K562 (cell line): Measurements from ENCODE around the gene CPNE1. TPM values are rescaled to one million over a fixed set of nuclear protein-coding genes. Genes with fewer than 3 reads are reported as not detected.

ENCODE experiments used
- ATAC-seq: fragments of 200-7000 bp; cut with Tn5 transposase; 3 replicates; pipeline ENCODE4 v1.9.1; 2020; ENCODE audit warnings: moderate library complexity
- Bru-seq: library from RNA; stranded (reverse); fragments of 400-500 nt; gene quantifications from one replicate; lab custom pipeline; 2021; lab: Mats Ljungman, UMichigan
- BruChase-seq, 2 experiments: library from RNA; stranded (reverse); fragments of 400-500 nt; gene quantifications; one replicate each; lab custom pipeline; 2021; lab: Mats Ljungman, UMichigan
- BruUV-seq: library from RNA; stranded (reverse); fragments of 400-500 nt; replicated peaks from 2 replicates; lab custom pipeline; 2021; lab: Mats Ljungman, UMichigan
- CTCF ChIA-PET: fragments of 300-600 bp; formaldehyde crosslinking; extraction: SDS; loops from one replicate; lab custom pipeline; 2021; ENCODE audit warnings: low intra/inter-chr PET ratio; lab: Yijun Ruan, JAX
- POLR2A ChIA-PET: fragments of 300-600, 350-650 bp; sonication (Branson Sonifier 250); formaldehyde crosslinking; extraction: SDS; loops from one replicate; lab custom pipeline; 2021; ENCODE audit warnings: antibody characterized with exemption, inconsistent platforms; lab: Yijun Ruan, JAX
- DNase-seq, 4 experiments: peaks; one replicate each; pipeline versions ENCODE4 v3.0.0 to v3.0.0-alpha.2; 2011 to 2018; ENCODE audit warnings: low spot score in 3 of 4, mixed read lengths in 3 of 4; ENCODE audit errors: extremely low read depth in 1 of 4
- FAIRE-seq: peaks from 2 replicates; lab custom pipeline; 2011; peaks lifted over from hg19 to GRCh38; lab: Jason Lieb, UNC
- H2AFZ ChIP-seq: 2 replicates; pipeline ENCODE4 v1.6.0; 2011; ENCODE audit warnings: low read depth, low read length, control low read depth, inconsistent platforms
- H3K27ac ChIP-seq: fragments of 200-600 bp; 3 replicates; pipeline ENCODE4 v1.8.0; 2011; ENCODE audit warnings: low read depth, mild to moderate bottlenecking, control low read depth, inconsistent platforms, low read length, moderate library complexity, mixed read lengths; ENCODE audit errors: extremely low read depth
- H3K27me3 ChIP-seq, 2 experiments: fragments of 300-600 bp in 1 of 2; 2 replicates in 1 of 2; 3 replicates in 1 of 2; pipeline versions ENCODE4 v1.6.0 to v1.8.0; 2011; ENCODE audit warnings: inconsistent platforms in 2 of 2, low read length in 2 of 2, mild to moderate bottlenecking in 1 of 2, mixed read lengths in 1 of 2, moderate library complexity in 1 of 2; ENCODE audit not compliant: control insufficient read depth in 2 of 2, insufficient read depth in 2 of 2
- H3K36me3 ChIP-seq: fragments of 300-600 bp; 3 replicates; pipeline ENCODE4 v1.8.0; 2011; ENCODE audit warnings: mild to moderate bottlenecking, low read length, inconsistent platforms; ENCODE audit not compliant: control insufficient read depth, insufficient read depth
- H3K4me1 ChIP-seq, 2 experiments: fragments of 200-600 bp in 1 of 2; replicated peaks in 1 of 2; 2 replicates in 1 of 2; 3 replicates in 1 of 2; pipeline versions ENCODE4 v1.5.1 to v1.8.0; 2011; ENCODE audit warnings: inconsistent platforms in 2 of 2, low read length in 2 of 2, mild to moderate bottlenecking in 1 of 2, mixed read lengths in 1 of 2, moderate library complexity in 1 of 2; ENCODE audit not compliant: control insufficient read depth in 2 of 2, insufficient read depth in 2 of 2
- H3K4me2 ChIP-seq: 2 replicates; pipeline ENCODE4 v1.6.1; 2011; ENCODE audit warnings: low read length, control low read depth, inconsistent platforms, mixed read lengths; ENCODE audit not compliant: insufficient read depth
- H3K4me3 ChIP-seq: fragments of 200-600 bp; sonication (generic), shearing (Covaris generic); 2 replicates; pipeline ENCODE4 v1.5.1; 2016; ENCODE audit warnings: control low read depth, inconsistent platforms
- H3K79me2 ChIP-seq: fragments of 200-600 bp; 3 replicates; pipeline ENCODE4 v1.8.0; 2011; ENCODE audit warnings: low read length, inconsistent platforms; ENCODE audit not compliant: control insufficient read depth, insufficient read depth
- H3K9ac ChIP-seq, 2 experiments: 2 replicates each; pipeline versions ENCODE4 v1.6.0 to v1.6.1; 2011; ENCODE audit warnings: low read depth in 2 of 2, low read length in 2 of 2, control low read depth in 1 of 2, inconsistent platforms in 1 of 2, mild to moderate bottlenecking in 1 of 2, mixed read lengths in 1 of 2; ENCODE audit not compliant: insufficient read depth in 1 of 2
- H3K9me1 ChIP-seq: one replicate; pipeline ENCODE4 v1.6.0; 2011; ENCODE audit warnings: inconsistent platforms, mild to moderate bottlenecking, low read length, moderate library complexity; ENCODE audit not compliant: control insufficient read depth, insufficient read depth
- H3K9me3 ChIP-seq: replicated peaks from 2 replicates; pipeline ENCODE4 v1.5.1; 2011; ENCODE audit warnings: low read depth, low read length, inconsistent platforms; ENCODE audit not compliant: control insufficient read depth, insufficient read depth
- H4K20me1 ChIP-seq: replicated peaks from 2 replicates; pipeline ENCODE4 v1.6.1; 2011; ENCODE audit warnings: low read length, inconsistent platforms, mixed read lengths; ENCODE audit not compliant: control insufficient read depth, insufficient read depth
- BHLHE40 ChIP-seq: IDR thresholded peaks from 2 replicates; pipeline ENCODE4 v1.6.1; 2011; ENCODE audit warnings: low read length, improper control_type of control experiment
- HEY1 ChIP-seq: fragments of 250-450 bp; sonication (Bioruptor Pico); IDR thresholded peaks from 2 replicates; pipeline ENCODE4 v1.5.0; 2020; ENCODE audit warnings: mild to moderate bottlenecking, moderate library complexity, borderline replicate concordance
- KAT7 ChIP-seq: sonication (generic); formaldehyde crosslinking; IDR thresholded peaks from 2 replicates; pipeline ENCODE4 v1.8.0; 2022; ENCODE audit warnings: missing genetic modification reagents, mild to moderate bottlenecking, borderline replicate concordance
- PHF8 ChIP-seq: fragments of 200-600 bp; sonication (generic); IDR thresholded peaks from 2 replicates; pipeline ENCODE4 v1.6.1; 2012; ENCODE audit warnings: mixed run types, mild to moderate bottlenecking, inconsistent platforms, low read length, moderate library complexity, borderline replicate concordance
- PTTG1 ChIP-seq: fragments of 450-650 bp; IDR thresholded peaks from 2 replicates; pipeline ENCODE4 v1.6.1; 2016; ENCODE audit warnings: low read depth, mild to moderate bottlenecking, missing genetic modification characterization, missing compliant biosample characterization
- SMARCB1 ChIP-seq: IDR thresholded peaks from 2 replicates; pipeline ENCODE4 v1.6.1; 2011; ENCODE audit warnings: improper control_type of control experiment, low read depth; ENCODE audit not compliant: insufficient read length
- WGBS: fragments of 100-300 bp; shearing (Covaris generic); methylation state at CpG from one replicate; pipeline ENCODE4 v1.1.6; 2016; ENCODE audit warnings: low coverage, mixed read lengths; ENCODE audit not compliant: insufficient coverage; ENCODE audit errors: missing lambda C conversion rate; 5-methylcytosine and 5-hydroxymethylcytosine counted together
- in situ Hi-C: fragments of 300-500 bp; cut with MboI; formaldehyde crosslinking; loops from 4 replicates; pipeline ENCODE4 v1.15.0; 2018; ENCODE audit warnings: inconsistent platforms, mixed read lengths
- intact Hi-C: fragments of 100-400 bp; cut with micrococcal nuclease; formaldehyde crosslinking; loops from 2 replicates; pipeline ENCODE4 v1.14.2; 2022
- long read RNA-seq, 3 experiments: library from polyadenylated mRNA in 2 of 3; library from RNA in 1 of 3; unstranded in 2 of 3; stranded (forward) in 1 of 3; transcript quantifications; one replicate each; pipeline ENCODE4 v2.0.0, GENCODE V29; 2019 to 2022
- polyA minus RNA-seq, 3 experiments: library from RNA; depleted of rRNA, polyadenylated mRNA; stranded (reverse); fragments of >200 nt; gene quantifications; 2 replicates each; pipeline ENCODE4 v1.2.3, GENCODE V29; 2011
- polyA plus RNA-seq, 8 experiments: library from polyadenylated mRNA; depleted of rRNA in 4 of 8; stranded (reverse) in 5 of 8; unstranded in 3 of 8; fragments of >200 nt; fragmentation: Nextera tagmentation in 2 of 8; fragmentation: Illumina TruSeq in 1 of 8; extraction: Ambion mirVana in 2 of 8; extraction: Trizol in 1 of 8; gene quantifications; 2 replicates each; pipeline versions ENCODE4 v1.2.1 to v1.2.3, GENCODE V29; 2011 to 2014; ENCODE audit warnings: inconsistent platforms in 1 of 8, missing spikeins in 1 of 8
- total RNA-seq, 7 experiments: library from RNA; depleted of rRNA in 6 of 7; stranded (reverse); fragments of >200 nt in 6 of 7; fragmentation: Illumina TruSeq in 2 of 7; extraction: Trizol in 2 of 7; gene quantifications; 2 replicates each; pipeline versions ENCODE4 v1.2.1 to v1.2.3, GENCODE V29; 2011 to 2021; ENCODE audit warnings: low replicate concordance in 1 of 7
- TF ChIP-seq, protein P1 (sequence below): fragments of 250-450 bp; sonication (Bioruptor Pico); IDR thresholded peaks from 2 replicates; pipeline ENCODE4 v1.4.0; 2020
- TF ChIP-seq, protein P2 (sequence below): fragments of 250-450 bp; sonication (Bioruptor Pico); IDR thresholded peaks from 2 replicates; pipeline ENCODE4 v1.9.0; 2021; ENCODE audit warnings: mild to moderate bottlenecking, inconsistent platforms
- TF ChIP-seq, protein P3 (sequence below): fragments of 450-650 bp; IDR thresholded peaks from 2 replicates; pipeline ENCODE4 v1.6.1; 2016

CPNE1 gene
- 182 and 323 TPM in 2 replicates for total RNA-seq (2011; cell fraction: chromatin; rRNA removed; ENCODE audit: low replicate concordance)
- 205 and 207 TPM in 2 replicates for total RNA-seq (2011; cell fraction: nucleolus; rRNA removed)
- 200 and 207 TPM in 2 replicates for total RNA-seq (2011; cell fraction: nucleoplasm; rRNA removed)
- total RNA-seq (2014; rRNA removed): 54.4 and 83.8 TPM in 2 replicates
- total RNA-seq (2014; rRNA removed; fragmentation: Illumina TruSeq; extraction: Trizol): 39.7 and 42.2 TPM in 2 replicates
- 41.9 and 42.1 TPM in 2 replicates for total RNA-seq (2015; rRNA removed; fragmentation: Illumina TruSeq; extraction: Trizol)
- 102 and 105 TPM in 2 replicates for total RNA-seq (2021)
- 72.9 and 80.0 TPM in 2 replicates for polyA plus RNA-seq (2011; rRNA removed)
- polyA plus RNA-seq (2011; cell fraction: cytosol; rRNA removed): 124 and 164 TPM in 2 replicates
- 322 and 336 TPM in 2 replicates for polyA plus RNA-seq (2011; cell fraction: nucleus; rRNA removed)
- 98.9 and 128 TPM in 2 replicates for polyA plus RNA-seq (2012)
- polyA plus RNA-seq (2014; fragmentation: Illumina TruSeq; extraction: Trizol): 68.6 and 69.8 TPM in 2 replicates
- 10 to 100 TPM; 45.5 to 56.0 TPM for polyA plus RNA-seq (2014; fragmentation: Nextera tagmentation; extraction: Ambion mirVana)
- 56.0 and 65.2 TPM in 2 replicates for polyA plus RNA-seq (2014; rRNA removed)
- 46.6 and 66.8 TPM in 2 replicates for polyA minus RNA-seq (2011; rRNA and poly(A)+ RNA removed)
- 46.7 and 82.3 TPM in 2 replicates for polyA minus RNA-seq (2011; cell fraction: cytosol; rRNA and poly(A)+ RNA removed)
- 66.4 and 92.3 TPM in 2 replicates for polyA minus RNA-seq (2011; cell fraction: nucleus; rRNA and poly(A)+ RNA removed)
- percentile 69 among the genes with signal in this experiment for Bru-seq, nascent RNA
- percentile 79 among the genes with signal in this experiment for BruChase-seq, experiment 1, labeled RNA remaining after a 2-hour chase
- BruChase-seq, experiment 2, labeled RNA remaining after a 6-hour chase: percentile 90 among the genes with signal in this experiment
- long read RNA-seq, experiment 1, transcript CPNE1-204 (16 exons, 1,928 nt): major isoform, 14 of 78 reads
- long read RNA-seq, experiment 1, partial matches to known transcripts: 29 of 78 reads
- long read RNA-seq, experiment 1, other reads (novel, unspliced or antisense): 31 of 78 reads
- long read RNA-seq, experiment 2, transcript CPNE1-204 (16 exons, 1,928 nt): major isoform, 26 of 67 reads
- long read RNA-seq, experiment 2, partial matches to known transcripts: 6 of 67 reads
- long read RNA-seq, experiment 2, other reads (novel, unspliced or antisense): 33 of 67 reads
- long read RNA-seq, experiment 3, transcript CPNE1-204 (16 exons, 1,928 nt): major isoform, 10 of 39 reads
- long read RNA-seq, experiment 3, partial matches to known transcripts: 1 of 39 reads
- long read RNA-seq, experiment 3, other reads (novel, unspliced or antisense): 26 of 39 reads

DNA sequence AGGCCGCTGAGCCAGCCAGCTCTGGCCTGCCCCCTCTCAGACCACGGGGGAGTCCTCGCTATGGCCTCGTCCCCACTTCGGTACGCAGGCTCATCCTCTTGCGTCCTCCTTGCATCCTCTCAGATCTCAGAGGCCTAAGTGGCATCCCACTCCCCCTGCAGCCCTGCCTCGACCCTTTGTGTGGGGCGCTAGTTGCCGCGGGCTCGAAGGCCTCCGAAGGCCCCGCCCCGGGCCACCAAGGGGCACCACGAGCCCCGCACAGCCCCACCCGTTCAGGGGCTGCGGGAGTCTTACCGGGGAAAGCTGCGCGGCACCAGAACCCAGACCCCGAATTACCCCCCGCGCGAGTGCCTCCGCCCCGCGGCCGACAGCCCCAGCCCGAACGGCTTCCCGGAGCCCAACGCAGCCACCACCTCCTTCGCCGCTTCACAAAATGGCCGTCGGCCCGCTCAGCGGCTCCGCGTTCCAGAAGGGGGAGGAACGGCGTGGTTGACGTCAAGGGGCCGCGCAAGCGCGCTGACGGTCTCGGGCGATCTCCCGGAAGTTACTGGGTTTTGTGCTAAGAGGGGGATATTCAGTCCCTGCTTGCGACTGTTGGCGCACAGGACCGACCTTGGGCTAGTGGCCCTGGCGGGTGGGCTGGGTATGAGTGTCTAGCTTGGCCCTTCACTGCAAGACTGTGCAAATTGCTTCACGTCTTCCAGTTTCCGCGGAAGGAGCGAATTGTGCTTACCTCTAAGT lies at the start of gene CPNE1, which contains the start of gene RBM12:
TSS of gene CPNE1 (minus strand) at position 435 of the 741 bp plus-strand sequence. CDS start 31,977 bp downstream, outside the sequence.
TSS of gene RBM12 (minus strand) at position 435 of the 741 bp plus-strand sequence. CDS start 9,578 bp downstream, outside the sequence.
- BruUV-seq: no TSS peak
- POLR2A ChIA-PET: interaction anchor here (0.5 to 2.9 kb wide), 13 partner anchors 10 to 150 kb away, joined by 3 to 26 read pairs (median 4); partner anchors contain the start of genes ERGIC3, PHF20 and SPAG4
- Histone ChIP-seq H4K20me1 (peaks cover 41% of the 10 kb centered on the region), H3K79me2 (peaks cover 55% of the 10 kb centered on the region), H3K9ac (peak within 1 kb of the TSS; percentile 92 to 100), H2AFZ (peak within 1 kb of the TSS; percentile 96), H3K4me1 (peaks cover 17 to 24% of the 10 kb centered on the region in 2 experiments; a peak in 4 of 5 replicates), H3K36me3 (peaks cover 17% of the 10 kb centered on the region; the same call in 2 of the 3 replicates), H3K27ac (peak within 1 kb of the TSS; percentile 98), H3K27me3 (no peaks in the 10 kb centered on the region), H3K9me1 (no peaks in the 10 kb centered on the region), H3K9me3 (no peaks in the 10 kb centered on the region), H3K4me3 (peak within 1 kb of the TSS; percentile 57), H3K4me2 (peak within 1 kb of the TSS; percentile 89)
- peak; percentile 94 to 96 (median 96) for DNase-seq
- in situ Hi-C loops (no loop called here), intact Hi-C loops (loop anchor here (5.0 kb wide), 1 partner anchor 47 kb away; the partner anchor contains the start of gene SPAG4)
- FAIRE-seq: peak; percentile 93
- 2% methylated on average over 54 of the region's 61 CpGs for WGBS
- CTCF ChIA-PET: no interaction called here
- peak; percentile 89 for ATAC-seq
- no peak for TF ChIP-seq HEY1
- TF ChIP-seq KAT7: peak; percentile 75; the same call in 1 of the 2 replicates
- no peak for TF ChIP-seq BHLHE40
- TF ChIP-seq PHF8: peak; percentile 98
- TF ChIP-seq, protein P1, sequence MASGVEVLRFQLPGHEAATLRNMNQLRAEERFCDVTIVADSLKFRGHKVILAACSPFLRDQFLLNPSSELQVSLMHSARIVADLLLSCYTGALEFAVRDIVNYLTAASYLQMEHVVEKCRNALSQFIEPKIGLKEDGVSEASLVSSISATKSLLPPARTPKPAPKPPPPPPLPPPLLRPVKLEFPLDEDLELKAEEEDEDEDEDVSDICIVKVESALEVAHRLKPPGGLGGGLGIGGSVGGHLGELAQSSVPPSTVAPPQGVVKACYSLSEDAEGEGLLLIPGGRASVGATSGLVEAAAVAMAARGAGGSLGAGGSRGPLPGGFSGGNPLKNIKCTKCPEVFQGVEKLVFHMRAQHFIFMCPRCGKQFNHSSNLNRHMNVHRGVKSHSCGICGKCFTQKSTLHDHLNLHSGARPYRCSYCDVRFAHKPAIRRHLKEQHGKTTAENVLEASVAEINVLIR (CRISPR knock-in tag): peak; percentile 80
- no peak for TF ChIP-seq PTTG1 (tag)
- TF ChIP-seq, protein P2, sequence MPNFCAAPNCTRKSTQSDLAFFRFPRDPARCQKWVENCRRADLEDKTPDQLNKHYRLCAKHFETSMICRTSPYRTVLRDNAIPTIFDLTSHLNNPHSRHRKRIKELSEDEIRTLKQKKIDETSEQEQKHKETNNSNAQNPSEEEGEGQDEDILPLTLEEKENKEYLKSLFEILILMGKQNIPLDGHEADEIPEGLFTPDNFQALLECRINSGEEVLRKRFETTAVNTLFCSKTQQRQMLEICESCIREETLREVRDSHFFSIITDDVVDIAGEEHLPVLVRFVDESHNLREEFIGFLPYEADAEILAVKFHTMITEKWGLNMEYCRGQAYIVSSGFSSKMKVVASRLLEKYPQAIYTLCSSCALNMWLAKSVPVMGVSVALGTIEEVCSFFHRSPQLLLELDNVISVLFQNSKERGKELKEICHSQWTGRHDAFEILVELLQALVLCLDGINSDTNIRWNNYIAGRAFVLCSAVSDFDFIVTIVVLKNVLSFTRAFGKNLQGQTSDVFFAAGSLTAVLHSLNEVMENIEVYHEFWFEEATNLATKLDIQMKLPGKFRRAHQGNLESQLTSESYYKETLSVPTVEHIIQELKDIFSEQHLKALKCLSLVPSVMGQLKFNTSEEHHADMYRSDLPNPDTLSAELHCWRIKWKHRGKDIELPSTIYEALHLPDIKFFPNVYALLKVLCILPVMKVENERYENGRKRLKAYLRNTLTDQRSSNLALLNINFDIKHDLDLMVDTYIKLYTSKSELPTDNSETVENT (CRISPR knock-in tag): peak; percentile 42; the same call in 1 of the 2 replicates
- TF ChIP-seq SMARCB1: no peak
- TF ChIP-seq, protein P3, sequence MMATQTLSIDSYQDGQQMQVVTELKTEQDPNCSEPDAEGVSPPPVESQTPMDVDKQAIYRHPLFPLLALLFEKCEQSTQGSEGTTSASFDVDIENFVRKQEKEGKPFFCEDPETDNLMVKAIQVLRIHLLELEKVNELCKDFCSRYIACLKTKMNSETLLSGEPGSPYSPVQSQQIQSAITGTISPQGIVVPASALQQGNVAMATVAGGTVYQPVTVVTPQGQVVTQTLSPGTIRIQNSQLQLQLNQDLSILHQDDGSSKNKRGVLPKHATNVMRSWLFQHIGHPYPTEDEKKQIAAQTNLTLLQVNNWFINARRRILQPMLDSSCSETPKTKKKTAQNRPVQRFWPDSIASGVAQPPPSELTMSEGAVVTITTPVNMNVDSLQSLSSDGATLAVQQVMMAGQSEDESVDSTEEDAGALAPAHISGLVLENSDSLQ: no peak
